Stimulated activated CD8-positive, alpha-beta memory T cell treated with anti-CD3 and anti-CD28 coated beads, Interleukin-2, amount 100 ng/mL, for 1 hour (primary cell): ENCODE results near the gene HNRNPA3.
"Not testable (repeated sequence)": the region's sequence is repeated elsewhere in the genome, so short reads cannot be mapped to it uniquely, and the experiment has no call there.

Experiments used
- DNase-seq, 2 donors: peaks; one replicate each; pipeline ENCODE4 v3.0.0-alpha.2; 2020; ENCODE audit warnings: low read depth in 2 of 2

Gene HNRNPA3

GRCh38 chr2:177254433-177255226 is 42.0 kb downstream of the HNRNPA3 start:
- DNase-seq, result no peak

GRCh38 chr2:177255227-177255601 is 42.6 kb downstream of the HNRNPA3 start:
- no peak for DNase-seq

GRCh38 chr2:177256026-177256425 is 43.4 kb downstream of the HNRNPA3 start:
- no peak for DNase-seq

- DNase-seq, result no peak
Observed at GRCh38 chr2:177256695-177257094, 44.1 kb downstream of the HNRNPA3 start.

- no peak for DNase-seq
Observed at GRCh38 chr2:177257471-177257870, 44.9 kb downstream of the HNRNPA3 start.

- no peak for DNase-seq
Observed at GRCh38 chr2:177258059-177258458, 45.5 kb downstream of the HNRNPA3 start.

GRCh38 chr2:177260379-177260778 is 47.8 kb downstream of the HNRNPA3 start:
- DNase-seq, result no peak

GRCh38 chr2:177261116-177262060 is 48.8 kb downstream of the HNRNPA3 start:
- DNase-seq, result no peak

GRCh38 chr2:177262092-177262491 is 49.5 kb downstream of the HNRNPA3 start:
- no peak for DNase-seq

GRCh38 chr2:177262958-177263450 is 50.4 kb downstream of the HNRNPA3 start:
- DNase-seq, result no peak

- peak; percentile 87 to 88 for DNase-seq
Observed at GRCh38 chr2:177263451-177264208, 51.0 kb downstream of the HNRNPA3 start.

GRCh38 chr2:177264209-177264692 is 51.7 kb downstream of the HNRNPA3 start:
- peak; percentile 6 to 9 for DNase-seq

GRCh38 chr2:177264693-177265587 is 52.3 kb downstream of the HNRNPA3 start, which contains the start of gene NFE2L2:
TSS of gene NFE2L2 (minus strand) at chr2:177264727. CDS start at chr2:177264576, 151 bp downstream.
- DNase-seq, result peak; percentile 91

GRCh38 chr2:177265824-177266817 is 53.5 kb downstream of the HNRNPA3 start:
- no peak for DNase-seq

GRCh38 chr2:177266955-177267354 is 54.4 kb downstream of the HNRNPA3 start:
- not testable (repeated sequence) for DNase-seq

- DNase-seq, result no peak
Observed at GRCh38 chr2:177268187-177268871, 55.7 kb downstream of the HNRNPA3 start.

- no peak for DNase-seq
Observed at GRCh38 chr2:177268901-177269300, 56.3 kb downstream of the HNRNPA3 start.

- no peak for DNase-seq
Observed at GRCh38 chr2:177270531-177270930, 57.9 kb downstream of the HNRNPA3 start.
